ENCODE measurements around the gene AZU1.

AZU1 gene

DNA sequence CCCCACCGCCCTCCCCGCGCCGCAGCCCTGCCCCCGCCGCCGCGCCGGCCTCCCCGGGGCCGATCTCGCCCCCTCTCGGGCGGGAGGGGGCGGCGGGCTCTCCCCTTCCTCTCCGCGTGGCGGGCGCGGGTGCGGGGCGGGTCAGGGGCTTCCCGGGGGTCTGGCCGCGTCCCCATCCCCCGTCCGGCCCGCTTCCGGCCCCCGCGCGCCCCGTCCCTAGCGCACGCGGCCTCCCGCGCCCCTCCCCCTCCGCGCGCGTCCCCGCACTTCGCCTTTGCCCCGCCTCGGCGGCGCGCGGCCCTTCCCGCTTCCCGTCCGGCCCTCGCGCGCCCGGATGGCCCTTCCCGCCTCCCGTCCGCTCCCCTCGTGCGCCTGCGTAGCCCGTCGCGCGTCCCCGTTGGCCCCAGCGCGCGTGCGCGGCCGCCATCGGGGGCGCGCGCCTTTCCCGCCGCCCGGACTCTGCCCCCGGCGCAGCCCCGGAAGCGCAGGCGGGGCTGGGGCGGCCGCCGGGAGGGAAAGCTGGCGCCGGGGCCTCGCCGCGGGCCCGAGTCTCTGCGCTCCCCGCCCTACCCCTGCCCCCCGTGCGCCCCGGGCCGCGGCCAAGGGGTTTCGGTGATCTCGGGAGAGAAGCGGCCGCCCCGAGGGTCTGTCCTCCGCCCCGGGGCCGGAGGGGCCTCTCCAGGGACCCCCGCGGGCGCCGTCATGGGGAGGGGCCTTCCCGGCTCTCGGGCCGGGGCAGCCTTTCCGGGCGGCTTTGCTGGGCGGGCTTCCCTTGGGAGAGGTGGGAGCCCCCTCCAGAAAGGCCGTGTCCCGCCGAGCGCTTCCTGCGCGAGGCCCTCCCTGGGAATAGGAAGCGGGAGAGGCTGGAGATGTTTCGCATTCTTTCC, 29.9 kb upstream of the AZU1 start:
- DNase-seq, result peak; percentile 85

DNA sequence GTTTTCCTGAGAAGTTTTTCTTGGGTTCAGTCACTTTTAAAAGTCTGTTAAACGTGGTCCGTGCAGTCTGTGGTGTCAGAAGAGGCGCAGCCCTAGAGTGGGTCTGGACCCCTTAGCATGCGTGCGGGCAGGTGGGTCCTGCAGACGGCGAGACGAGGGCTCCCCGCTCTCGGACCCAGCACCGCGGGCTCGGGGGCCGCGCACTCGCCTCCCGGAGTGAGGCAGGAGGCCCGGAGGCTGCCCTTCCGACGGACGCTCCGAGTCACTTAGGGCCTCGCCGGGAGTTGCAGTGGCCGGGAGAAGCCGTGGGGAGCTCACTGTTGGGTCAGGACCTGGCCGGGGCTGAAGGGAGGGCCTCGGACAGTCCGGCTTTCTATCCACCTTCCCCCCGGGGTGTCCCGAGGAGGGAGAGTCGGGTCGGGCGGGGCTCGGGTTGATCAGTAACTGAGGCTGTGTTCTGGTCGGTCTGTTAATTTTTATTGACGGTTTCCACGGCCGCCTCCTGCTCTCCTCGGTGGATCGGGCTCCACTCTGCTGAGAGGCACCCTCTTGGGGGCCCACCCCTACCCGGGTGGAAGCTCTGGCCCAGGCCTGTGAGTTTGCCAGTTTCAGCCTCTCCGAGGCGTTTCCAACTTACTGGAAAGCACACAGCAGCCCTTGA, 29.1 kb upstream of the AZU1 start:
- no peak for DNase-seq

DNA sequence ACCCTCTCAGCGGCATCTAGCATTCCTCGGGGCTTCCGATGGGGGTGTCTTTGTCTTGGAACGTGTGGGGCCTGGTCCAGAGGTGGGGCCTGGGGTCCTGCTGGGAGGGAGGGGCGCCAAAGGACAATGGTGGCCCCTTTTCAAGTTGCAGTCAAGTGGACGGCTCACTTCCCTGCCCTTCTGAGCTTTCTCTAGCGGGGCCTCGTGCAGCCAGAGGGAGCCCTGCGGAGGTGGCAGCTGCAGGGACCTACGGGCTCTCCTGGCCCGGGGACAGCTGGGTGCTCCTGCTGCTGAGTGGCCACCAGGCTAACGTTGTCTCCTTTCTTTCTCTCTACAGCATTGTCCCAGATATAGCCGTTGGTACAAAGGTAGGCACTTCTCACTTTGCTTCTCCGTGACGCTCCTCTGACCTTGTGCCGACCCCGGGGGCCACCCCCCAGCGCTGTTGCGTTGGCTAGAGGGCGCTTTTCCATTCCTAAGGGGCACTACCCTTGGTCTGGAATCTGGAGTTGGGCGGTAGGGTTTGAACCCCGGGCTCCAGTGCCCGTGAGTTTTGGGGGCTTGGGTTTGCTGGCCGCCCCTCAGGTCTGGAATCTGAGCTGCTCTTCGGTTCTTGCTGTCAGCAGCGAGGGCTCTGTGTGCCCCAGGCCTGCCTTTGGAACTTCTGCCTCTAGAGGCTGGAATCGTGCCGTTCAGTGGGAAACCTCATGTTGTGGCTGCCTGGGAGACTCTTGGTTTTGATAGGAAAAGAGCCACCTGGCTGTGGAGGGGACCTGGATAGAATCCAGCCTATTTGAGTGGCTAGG, 28.4 kb upstream of the AZU1 start:
- peak; percentile 38 for DNase-seq

DNA sequence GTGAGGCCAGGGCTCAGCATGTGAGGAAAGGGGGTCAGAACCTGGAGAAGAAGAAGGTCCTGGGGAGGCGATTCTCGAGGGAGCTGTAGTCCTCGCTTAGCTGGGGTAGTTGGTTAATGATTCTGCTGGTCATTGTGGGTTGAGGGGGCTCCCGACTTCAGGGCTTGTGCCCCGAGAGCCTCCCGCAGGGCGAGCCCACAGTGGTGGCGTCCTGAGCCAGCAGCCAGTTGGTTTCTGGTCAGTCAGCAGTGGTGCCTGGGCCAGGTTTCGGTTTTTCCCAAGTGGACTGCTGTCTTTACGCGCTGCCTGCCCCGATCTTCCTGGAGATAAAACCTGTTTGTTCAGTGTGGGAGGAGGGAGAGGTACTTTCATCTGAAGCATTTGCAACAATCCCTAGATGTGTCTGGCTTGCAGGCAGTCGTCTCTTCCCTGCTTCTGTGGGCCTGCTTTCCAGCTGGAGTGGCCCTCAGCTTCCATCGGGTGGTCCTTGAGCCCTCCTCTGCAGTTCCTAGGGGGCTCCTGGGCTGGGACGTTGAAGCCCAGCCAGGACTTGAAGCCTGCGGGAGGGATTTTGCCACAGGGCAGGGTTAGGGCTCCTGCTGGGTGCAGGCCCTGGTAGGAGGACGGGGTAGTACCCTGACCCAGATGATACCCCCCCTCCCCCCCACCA, 27.1 kb upstream of the AZU1 start:
- DNase-seq, result no peak

DNA sequence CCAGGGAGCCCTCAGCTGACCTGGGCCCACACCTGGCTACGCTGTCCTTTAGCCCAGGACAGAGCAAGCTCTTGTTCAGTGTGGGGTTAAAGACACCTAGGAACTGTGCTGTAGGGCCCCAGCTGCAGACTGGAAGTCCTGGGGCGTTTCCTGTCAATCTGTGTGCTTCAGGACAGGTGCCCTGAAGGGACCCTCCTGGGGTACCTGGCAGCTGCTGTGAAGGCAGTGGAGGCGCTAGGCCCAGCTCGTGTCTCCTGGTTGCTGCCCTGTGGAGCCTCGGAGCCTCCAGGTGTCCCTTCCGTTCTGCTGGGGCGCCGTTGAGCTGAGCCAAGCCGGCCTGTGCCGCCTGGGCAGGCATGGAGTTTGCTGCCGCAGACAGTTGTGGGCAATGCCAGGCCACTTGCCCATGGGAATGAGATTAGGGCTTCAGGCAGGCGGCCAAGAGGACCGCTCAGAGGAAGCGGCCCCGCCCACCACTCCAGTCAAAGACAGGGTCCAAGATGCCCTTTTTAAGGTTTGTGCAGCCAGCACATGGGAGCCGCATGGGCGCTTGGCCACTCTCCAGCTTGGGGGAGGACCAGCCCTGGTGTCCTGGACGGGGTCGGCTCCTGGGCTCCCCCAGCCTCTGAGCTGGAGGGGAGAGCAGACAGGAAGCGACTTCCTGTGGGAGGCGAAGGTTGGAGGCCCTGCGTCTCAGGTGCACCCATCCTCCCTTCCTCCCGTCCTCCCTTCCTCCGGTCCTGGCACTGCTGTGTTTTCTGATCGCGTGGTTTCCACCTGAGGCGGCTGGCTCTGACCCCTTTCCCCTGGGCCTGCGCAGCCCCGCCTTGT, 26.4 kb upstream of the AZU1 start:
- no peak for DNase-seq

GRCh38 chr19:801861-802497, 25.7 kb upstream of the AZU1 start:
- DNase-seq, result no peak

GRCh38 chr19:802498-803098, 25.0 kb upstream of the AZU1 start:
- no peak for DNase-seq

DNA sequence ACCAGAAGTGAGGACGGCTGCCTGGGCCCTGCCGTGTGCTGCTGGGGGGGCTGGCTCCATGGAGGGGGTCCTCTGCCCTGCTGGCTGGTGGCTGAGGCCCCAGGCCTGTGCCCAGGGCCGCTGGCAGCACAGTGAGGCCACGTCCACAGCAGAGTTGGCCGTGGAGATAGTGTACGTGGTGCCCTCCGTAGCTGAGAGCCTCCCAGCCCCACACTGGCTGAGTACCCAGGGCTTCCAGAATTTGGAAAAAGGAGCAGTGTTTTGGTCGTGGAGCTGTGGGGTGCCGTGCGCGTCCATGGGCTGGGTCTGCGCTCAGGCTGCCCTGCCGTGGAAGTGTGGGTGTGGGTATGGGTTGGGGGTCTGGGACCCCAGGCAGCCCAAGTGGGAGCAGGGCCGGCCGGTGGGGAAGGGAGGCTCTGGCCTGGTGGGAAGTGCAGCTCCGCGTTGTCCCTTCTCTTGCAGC, 24.5 kb upstream of the AZU1 start:
- no peak for DNase-seq

GRCh38 chr19:803686-804418, 23.8 kb upstream of the AZU1 start:
- no peak for DNase-seq

- DNase-seq, result no peak
Observed at GRCh38 chr19:804419-805165, 23.0 kb upstream of the AZU1 start.

GRCh38 chr19:805166-805551, 22.5 kb upstream of the AZU1 start:
- no peak for DNase-seq

- DNase-seq, result no peak
Observed at GRCh38 chr19:805600-806550, 21.8 kb upstream of the AZU1 start.

DNA sequence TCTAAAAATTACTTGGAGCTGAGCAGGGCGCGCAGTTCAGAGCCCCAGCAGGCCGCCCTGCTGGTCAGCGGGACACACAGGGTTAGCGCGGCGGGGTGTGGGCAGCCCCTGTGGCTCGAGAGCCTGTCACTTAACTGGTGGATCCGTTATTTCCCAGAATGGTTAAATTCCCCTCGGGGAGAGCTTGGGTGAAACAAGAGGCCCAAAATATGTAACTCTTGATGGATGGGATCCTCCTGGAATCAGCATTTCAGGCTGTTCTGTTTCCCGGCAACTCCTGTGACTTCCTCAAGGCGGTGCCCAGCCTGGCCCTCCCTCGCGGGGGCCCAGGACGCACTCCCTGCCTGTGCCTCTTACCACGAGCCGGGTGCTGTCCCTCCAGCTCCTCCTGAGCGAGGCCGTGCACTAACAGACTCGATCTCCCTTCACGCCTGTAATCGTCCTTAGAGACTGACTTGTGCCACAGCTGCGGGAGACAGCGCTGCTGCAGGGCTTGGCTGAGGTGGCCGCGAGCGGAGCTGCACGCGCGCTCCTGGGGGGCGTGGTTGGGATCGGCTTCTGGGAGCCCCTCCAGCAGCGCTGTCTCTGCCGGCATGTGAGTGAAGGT, 20.7 kb upstream of the AZU1 start:
- no peak for DNase-seq

GRCh38 chr19:807627-808422, 19.8 kb upstream of the AZU1 start:
- DNase-seq, result no peak

DNA sequence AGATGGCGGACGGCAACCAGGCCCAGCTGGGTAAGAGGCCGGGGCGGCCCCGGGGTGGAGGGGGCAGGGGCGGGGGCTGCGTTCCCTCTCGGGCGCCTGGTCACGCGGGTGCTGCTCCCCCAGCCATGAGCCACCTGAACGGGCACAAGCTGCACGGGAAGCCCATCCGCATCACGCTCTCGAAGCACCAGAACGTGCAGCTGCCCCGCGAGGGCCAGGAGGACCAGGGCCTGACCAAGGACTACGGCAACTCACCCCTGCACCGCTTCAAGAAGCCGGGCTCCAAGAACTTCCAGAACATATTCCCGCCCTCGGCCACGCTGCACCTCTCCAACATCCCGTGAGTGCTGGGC, 19.2 kb upstream of the AZU1 start:
- DNase-seq, result no peak

GRCh38 chr19:810077-810855, 17.4 kb upstream of the AZU1 start:
- DNase-seq, result no peak
